SK-N-MC (cell line): Measurements from ENCODE around the gene LRMDA.

Experiments used
- EZH2 ChIP-seq: fragments of 200-600 bp; sonication (generic); IDR thresholded peaks from one replicate; pipeline ENCODE4 v1.6.1; 2017; ENCODE audit warnings: antibody characterized with exemption
- FOXP2 ChIP-seq: optimal IDR thresholded peaks from 2 replicates; pipeline ENCODE3; 2011; ENCODE audit warnings: mild to moderate bottlenecking, moderate library complexity; ENCODE audit not compliant: insufficient read depth; ENCODE audit errors: extremely low read length, control extremely low read depth
- POLR2AphosphoS5 ChIP-seq: IDR thresholded peaks from 2 replicates; pipeline ENCODE4 v1.6.1; 2012; ENCODE audit warnings: mild to moderate bottlenecking, low read depth, low read length, borderline replicate concordance

DNA sequence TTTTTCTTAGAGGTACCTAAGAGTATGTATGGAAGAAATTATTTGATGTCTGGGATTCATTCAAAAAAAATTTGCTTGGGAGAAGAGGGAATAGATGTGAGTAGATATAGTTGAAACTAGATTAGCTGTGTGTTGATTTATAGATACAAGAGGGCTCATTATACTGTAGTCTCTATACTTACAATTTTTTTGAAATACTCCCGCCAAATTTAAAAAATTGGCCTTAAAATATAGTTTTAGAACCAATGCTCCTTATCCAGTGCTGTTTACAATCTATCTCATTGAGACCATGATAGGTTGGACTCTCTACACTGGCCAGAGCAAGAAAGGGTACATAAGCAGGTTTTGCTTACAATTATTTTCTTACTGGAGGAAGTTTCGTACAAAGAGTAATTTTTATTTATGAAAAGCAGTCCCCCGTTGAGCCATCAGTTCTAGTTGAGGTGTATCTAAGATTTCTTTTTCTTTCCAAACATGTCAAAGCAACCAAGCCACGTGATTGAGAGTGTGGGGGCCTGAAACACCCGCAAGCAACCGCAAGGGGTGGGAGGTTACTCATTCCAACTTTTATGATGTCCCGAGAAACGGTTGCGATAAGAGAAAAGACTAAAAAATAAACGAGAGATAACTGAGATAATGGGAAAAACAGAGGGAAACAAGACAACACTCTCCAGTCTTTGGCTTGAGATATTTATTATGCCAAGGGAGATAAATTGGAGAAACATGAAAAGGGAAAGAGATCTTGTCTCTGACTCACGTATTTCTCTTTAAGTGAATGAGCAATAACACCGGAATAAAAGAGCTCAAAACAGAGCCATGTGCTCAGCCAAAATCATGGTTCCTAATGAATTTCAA is 729.2 kb downstream of the LRMDA start:
- TF ChIP-seq POLR2AphosphoS5 (no peak), EZH2 (no peak), FOXP2 (no peak)
